ENCODE measurements around the gene PAXX.

DNA sequence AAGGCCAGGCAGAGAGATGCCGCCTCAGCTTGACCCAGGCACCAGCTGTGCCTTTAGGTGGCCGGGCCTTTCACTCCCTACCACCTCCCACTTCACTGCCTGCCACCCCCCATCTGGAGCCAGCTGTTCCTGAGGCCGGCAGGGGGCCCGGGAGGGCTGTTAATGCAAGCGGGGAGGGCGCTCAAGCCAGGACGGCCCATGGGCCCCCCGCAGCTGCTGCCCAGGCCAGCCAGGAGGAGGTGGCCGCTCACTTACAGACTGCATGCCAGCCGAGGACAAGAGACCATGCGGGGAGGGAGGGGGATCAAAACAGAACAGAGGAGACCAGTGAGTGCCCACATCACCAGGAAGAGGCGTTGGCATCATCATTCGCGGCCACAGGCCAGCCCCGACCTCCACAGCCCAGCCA is 31.4 kb downstream of the PAXX start:
- TF ChIP-seq POLR2A (IDR thresholded peaks at IDR 0.05; ENCODE audit: low read depth, low read length) (no peak), SPI1 (IDR thresholded peaks at IDR 0.05; ENCODE audit: low read depth, low read length) (no peak), POLR2AphosphoS5 (IDR thresholded peaks at IDR 0.05; ENCODE audit: low read depth, low read length) (no peak), TAF1 (IDR thresholded peaks at IDR 0.05; ENCODE audit: low read depth, low read length) (no peak), POU2F2 (IDR thresholded peaks at IDR 0.05; ENCODE audit: low read depth, low read length) (no peak), PAX5 (IDR thresholded peaks at IDR 0.05; ENCODE audit: insufficient read depth, low read length, severe bottlenecking) (no peak)

Data from GM12891 (cell line).